Measurements from ENCODE around the gene NIT1.
A peak's percentile ranks its signal among the peaks of the same experiment; 100 is the strongest.

Gene NIT1

DNA sequence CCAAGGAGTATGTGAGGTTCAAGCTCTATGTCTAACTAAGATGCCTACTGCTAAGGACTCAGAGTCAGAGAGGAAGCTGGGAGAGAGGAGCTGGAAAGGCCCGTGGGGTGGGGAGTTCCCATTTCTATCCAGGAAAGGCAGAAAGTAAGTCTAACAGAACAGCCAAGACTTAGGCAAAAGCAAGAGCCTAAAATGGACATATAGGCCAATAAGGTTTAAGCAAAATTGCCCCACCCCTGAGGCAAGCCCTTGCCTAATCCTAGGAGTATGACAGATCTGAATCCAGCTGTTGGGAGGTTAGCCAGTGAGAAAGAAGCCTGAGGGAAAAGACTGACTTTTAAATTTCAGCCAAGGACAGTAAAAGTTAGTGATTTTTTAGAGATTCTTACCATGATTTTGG, 21.4 kb upstream of the NIT1 start:
- Histone ChIP-seq H3K9me2 (replicated peaks; ENCODE audit: low read depth, low read length) (no peaks in the 10 kb centered on the region), H3K79me2 (ENCODE audit: insufficient read depth, low read length) (no peaks in the 10 kb centered on the region), H3K36me3 (ENCODE audit: insufficient read depth, low read length) (peaks cover 22% of the 10 kb centered on the region; the same call in 1 of the 2 replicates), H3K4me3 (ENCODE audit: low read length, poor library complexity, severe bottlenecking) (no peak overlapping the region), H3K4me2 (ENCODE audit: low read depth, low read length, poor library complexity, severe bottlenecking) (no peak overlapping the region), H3K27me3 (ENCODE audit: insufficient read depth, low read length, poor library complexity, severe bottlenecking) (no peaks in the 10 kb centered on the region), H3K4me1 (ENCODE audit: insufficient read depth, low read length, poor library complexity, severe bottlenecking) (peaks cover 3% of the 10 kb centered on the region), H4K20me1 (ENCODE audit: insufficient read depth, low read length, poor library complexity, severe bottlenecking) (no peaks in the 10 kb centered on the region), H3K9ac (ENCODE audit: low read depth, low read length, poor library complexity, severe bottlenecking) (no peak overlapping the region), H3K9me3 (ENCODE audit: insufficient read depth, low read depth, low read length) (no peaks in the 10 kb centered on the region), H3F3A (ENCODE audit: low read depth) (no peaks in the 10 kb centered on the region), H2AFZ (ENCODE audit: low read length) (no peak overlapping the region)
- TF ChIP-seq, protein P1, sequence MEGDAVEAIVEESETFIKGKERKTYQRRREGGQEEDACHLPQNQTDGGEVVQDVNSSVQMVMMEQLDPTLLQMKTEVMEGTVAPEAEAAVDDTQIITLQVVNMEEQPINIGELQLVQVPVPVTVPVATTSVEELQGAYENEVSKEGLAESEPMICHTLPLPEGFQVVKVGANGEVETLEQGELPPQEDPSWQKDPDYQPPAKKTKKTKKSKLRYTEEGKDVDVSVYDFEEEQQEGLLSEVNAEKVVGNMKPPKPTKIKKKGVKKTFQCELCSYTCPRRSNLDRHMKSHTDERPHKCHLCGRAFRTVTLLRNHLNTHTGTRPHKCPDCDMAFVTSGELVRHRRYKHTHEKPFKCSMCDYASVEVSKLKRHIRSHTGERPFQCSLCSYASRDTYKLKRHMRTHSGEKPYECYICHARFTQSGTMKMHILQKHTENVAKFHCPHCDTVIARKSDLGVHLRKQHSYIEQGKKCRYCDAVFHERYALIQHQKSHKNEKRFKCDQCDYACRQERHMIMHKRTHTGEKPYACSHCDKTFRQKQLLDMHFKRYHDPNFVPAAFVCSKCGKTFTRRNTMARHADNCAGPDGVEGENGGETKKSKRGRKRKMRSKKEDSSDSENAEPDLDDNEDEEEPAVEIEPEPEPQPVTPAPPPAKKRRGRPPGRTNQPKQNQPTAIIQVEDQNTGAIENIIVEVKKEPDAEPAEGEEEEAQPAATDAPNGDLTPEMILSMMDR (conservative IDR thresholded peaks at IDR 0.05; ENCODE audit: low read length): no peak
- no peak for TF ChIP-seq EZH2phosphoT487 (IDR thresholded peaks at IDR 0.05; ENCODE audit: borderline replicate concordance)

- H3K79me2 ChIP-seq (ENCODE audit: insufficient read depth, low read length): peaks cover 6% of the 10 kb centered on the region; the same call in 1 of the 2 replicates
- no peaks in the 10 kb centered on the region for H3K9me2 ChIP-seq (replicated peaks; ENCODE audit: low read depth, low read length)
- H2AFZ ChIP-seq (ENCODE audit: low read length): peak within 1 kb of the TSS; percentile 48; the same call in 1 of the 2 replicates
- H3K36me3 ChIP-seq (ENCODE audit: insufficient read depth, low read length): peaks cover 31% of the 10 kb centered on the region; the same call in 1 of the 2 replicates
- TF ChIP-seq, protein P1 (conservative IDR thresholded peaks at IDR 0.05; ENCODE audit: low read length): no peak
- TF ChIP-seq EZH2phosphoT487 (IDR thresholded peaks at IDR 0.05; ENCODE audit: borderline replicate concordance): no peak
- H3K9ac ChIP-seq (ENCODE audit: low read depth, low read length, poor library complexity, severe bottlenecking): peak within 1 kb of the TSS; percentile 8
- H3F3A ChIP-seq (ENCODE audit: low read depth): no peaks in the 10 kb centered on the region
- H3K4me3 ChIP-seq (ENCODE audit: low read length, poor library complexity, severe bottlenecking): no peak within 1 kb of the TSS
- peaks cover 4% of the 10 kb centered on the region for H4K20me1 ChIP-seq (ENCODE audit: insufficient read depth, low read length, poor library complexity, severe bottlenecking)
- peaks cover 3% of the 10 kb centered on the region for H3K4me1 ChIP-seq (ENCODE audit: insufficient read depth, low read length, poor library complexity, severe bottlenecking)
- no peak within 1 kb of the TSS for H3K4me2 ChIP-seq (ENCODE audit: low read depth, low read length, poor library complexity, severe bottlenecking)
- H3K27me3 ChIP-seq (ENCODE audit: insufficient read depth, low read length, poor library complexity, severe bottlenecking): no peaks in the 10 kb centered on the region
- H3K9me3 ChIP-seq (ENCODE audit: insufficient read depth, low read depth, low read length): no peaks in the 10 kb centered on the region
These were observed 19.5 kb upstream of the NIT1 start, which contains the start of gene KLHDC9 for GRCh38 chr1:161098210-161099068. Gene KLHDC9, plus strand, starts transcription at chr1:161098361. Its CDS starts 175 bp downstream, at chr1:161098536.

GRCh38 chr1:161099090-161099802, 18.7 kb upstream of the NIT1 start:
- no peak overlapping the region for H3K9ac ChIP-seq (ENCODE audit: low read depth, low read length, poor library complexity, severe bottlenecking)
- H2AFZ ChIP-seq (ENCODE audit: low read length): no peak overlapping the region
- TF ChIP-seq EZH2phosphoT487 (IDR thresholded peaks at IDR 0.05; ENCODE audit: borderline replicate concordance): no peak
- TF ChIP-seq, protein P1 (conservative IDR thresholded peaks at IDR 0.05; ENCODE audit: low read length): no peak

More at GRCh38 chr1:161099090-161099802, 18.7 kb upstream of the NIT1 start:
- Histone ChIP-seq H3K4me1 (ENCODE audit: insufficient read depth, low read length, poor library complexity, severe bottlenecking) (peaks cover 3% of the 10 kb centered on the region), H3K36me3 (ENCODE audit: insufficient read depth, low read length) (peaks cover 35% of the 10 kb centered on the region; the same call in 1 of the 2 replicates), H3K4me3 (ENCODE audit: low read length, poor library complexity, severe bottlenecking) (no peak overlapping the region), H3K4me2 (ENCODE audit: low read depth, low read length, poor library complexity, severe bottlenecking) (no peak overlapping the region), H3K79me2 (ENCODE audit: insufficient read depth, low read length) (peaks cover 12% of the 10 kb centered on the region; the same call in 1 of the 2 replicates), H3F3A (ENCODE audit: low read depth) (no peaks in the 10 kb centered on the region), H3K9me3 (ENCODE audit: insufficient read depth, low read depth, low read length) (no peaks in the 10 kb centered on the region), H3K9me2 (replicated peaks; ENCODE audit: low read depth, low read length) (no peaks in the 10 kb centered on the region), H3K27me3 (ENCODE audit: insufficient read depth, low read length, poor library complexity, severe bottlenecking) (no peaks in the 10 kb centered on the region), H4K20me1 (ENCODE audit: insufficient read depth, low read length, poor library complexity, severe bottlenecking) (peaks cover 4% of the 10 kb centered on the region)
